ENCODE measurements around the gene PCDH18.
"Not testable (repeated sequence)": the region's sequence is repeated elsewhere in the genome, so short reads cannot be mapped to it uniquely, and the experiment has no call there.

PCDH18 gene

GRCh38 chr4:137530176-137530575 lies 2.1 kb downstream of the PCDH18 start:
- DNase-seq, result no peak

- no peak for DNase-seq
Observed at GRCh38 chr4:137529432-137529831, 2.9 kb downstream of the PCDH18 start.

- DNase-seq, result no peak
Observed at GRCh38 chr4:137528673-137529072, 3.6 kb downstream of the PCDH18 start.

- DNase-seq, result no peak
Observed at GRCh38 chr4:137526681-137527080, 5.6 kb downstream of the PCDH18 start.

- no peak for DNase-seq
Observed at GRCh38 chr4:137524725-137525369, 7.4 kb downstream of the PCDH18 start.

GRCh38 chr4:137523329-137523728 lies 9.0 kb downstream of the PCDH18 start:
- DNase-seq, result no peak

GRCh38 chr4:137521053-137521452 lies 11.2 kb downstream of the PCDH18 start:
- no peak for DNase-seq

GRCh38 chr4:137519406-137519805 lies 12.9 kb downstream of the PCDH18 start:
- DNase-seq, result no peak

- not testable (repeated sequence) for DNase-seq
Observed at GRCh38 chr4:137517323-137517722, 15.0 kb downstream of the PCDH18 start.

GRCh38 chr4:137514406-137515111 lies 17.7 kb downstream of the PCDH18 start:
- no peak for DNase-seq

- DNase-seq, result no peak
Observed at GRCh38 chr4:137510557-137511265, 21.6 kb downstream of the PCDH18 start.

- no peak for DNase-seq
Observed at GRCh38 chr4:137509855-137510282, 22.4 kb downstream of the PCDH18 start.

GRCh38 chr4:137502339-137503129 lies 29.8 kb downstream of the PCDH18 start:
- DNase-seq, result no peak

GRCh38 chr4:137496267-137496666 lies 36.0 kb downstream of the PCDH18 start:
- not testable (repeated sequence) for DNase-seq

GRCh38 chr4:137495578-137495977 lies 36.7 kb downstream of the PCDH18 start:
- DNase-seq, result no peak

GRCh38 chr4:137483313-137483959 lies 48.9 kb downstream of the PCDH18 start:
- not testable (repeated sequence) for DNase-seq

GRCh38 chr4:137479657-137480056 lies 52.6 kb downstream of the PCDH18 start:
- DNase-seq, result not testable (repeated sequence)

GRCh38 chr4:137476345-137476744 lies 55.9 kb downstream of the PCDH18 start:
- no peak for DNase-seq

- DNase-seq, result no peak
Observed at GRCh38 chr4:137474711-137475301, 57.5 kb downstream of the PCDH18 start.

GRCh38 chr4:137471895-137472294 lies 60.4 kb downstream of the PCDH18 start:
- DNase-seq, result no peak

GRCh38 chr4:137471461-137471860 lies 60.8 kb downstream of the PCDH18 start:
- no peak for DNase-seq

- DNase-seq, result no peak
Observed at GRCh38 chr4:137470806-137471205, 61.5 kb downstream of the PCDH18 start.
